K562 (cell line): ENCODE results near the gene CHIC2. TPM values are rescaled to one million over a fixed set of nuclear protein-coding genes. Genes with fewer than 3 reads are reported as not detected.

Experiments used
- ATAC-seq: fragments of 200-7000 bp; cut with Tn5 transposase; 3 replicates; pipeline ENCODE4 v1.9.1; 2020; ENCODE audit warnings: moderate library complexity
- BruUV-seq: library from RNA; stranded (reverse); fragments of 400-500 nt; replicated peaks from 2 replicates; lab custom pipeline; 2021; lab: Mats Ljungman, UMichigan
- CTCF ChIA-PET: fragments of 300-600 bp; formaldehyde crosslinking; extraction: SDS; loops from one replicate; lab custom pipeline; 2021; ENCODE audit warnings: low intra/inter-chr PET ratio; lab: Yijun Ruan, JAX
- POLR2A ChIA-PET: fragments of 300-600, 350-650 bp; sonication (Branson Sonifier 250); formaldehyde crosslinking; extraction: SDS; loops from one replicate; lab custom pipeline; 2021; ENCODE audit warnings: antibody characterized with exemption, inconsistent platforms; lab: Yijun Ruan, JAX
- DNase-seq, 4 experiments: peaks; one replicate each; pipeline versions ENCODE4 v3.0.0 to v3.0.0-alpha.2; 2011 to 2018; ENCODE audit warnings: low spot score in 3 of 4, mixed read lengths in 3 of 4; ENCODE audit errors: extremely low read depth in 1 of 4
- FAIRE-seq: peaks from 2 replicates; lab custom pipeline; 2011; peaks lifted over from hg19 to GRCh38; lab: Jason Lieb, UNC
- H2AFZ ChIP-seq: 2 replicates; pipeline ENCODE4 v1.6.0; 2011; ENCODE audit warnings: low read depth, low read length, control low read depth, inconsistent platforms
- H3K27ac ChIP-seq: fragments of 200-600 bp; 3 replicates; pipeline ENCODE4 v1.8.0; 2011; ENCODE audit warnings: low read depth, mild to moderate bottlenecking, control low read depth, inconsistent platforms, low read length, moderate library complexity, mixed read lengths; ENCODE audit errors: extremely low read depth
- H3K27me3 ChIP-seq, 2 experiments: fragments of 300-600 bp in 1 of 2; 2 replicates in 1 of 2; 3 replicates in 1 of 2; pipeline versions ENCODE4 v1.6.0 to v1.8.0; 2011; ENCODE audit warnings: inconsistent platforms in 2 of 2, low read length in 2 of 2, mild to moderate bottlenecking in 1 of 2, mixed read lengths in 1 of 2, moderate library complexity in 1 of 2; ENCODE audit not compliant: control insufficient read depth in 2 of 2, insufficient read depth in 2 of 2
- H3K36me3 ChIP-seq: fragments of 300-600 bp; 3 replicates; pipeline ENCODE4 v1.8.0; 2011; ENCODE audit warnings: mild to moderate bottlenecking, low read length, inconsistent platforms; ENCODE audit not compliant: control insufficient read depth, insufficient read depth
- H3K4me1 ChIP-seq, 2 experiments: fragments of 200-600 bp in 1 of 2; replicated peaks in 1 of 2; 2 replicates in 1 of 2; 3 replicates in 1 of 2; pipeline versions ENCODE4 v1.5.1 to v1.8.0; 2011; ENCODE audit warnings: inconsistent platforms in 2 of 2, low read length in 2 of 2, mild to moderate bottlenecking in 1 of 2, mixed read lengths in 1 of 2, moderate library complexity in 1 of 2; ENCODE audit not compliant: control insufficient read depth in 2 of 2, insufficient read depth in 2 of 2
- H3K4me2 ChIP-seq: 2 replicates; pipeline ENCODE4 v1.6.1; 2011; ENCODE audit warnings: low read length, control low read depth, inconsistent platforms, mixed read lengths; ENCODE audit not compliant: insufficient read depth
- H3K4me3 ChIP-seq: fragments of 200-600 bp; sonication (generic), shearing (Covaris generic); 2 replicates; pipeline ENCODE4 v1.5.1; 2016; ENCODE audit warnings: control low read depth, inconsistent platforms
- H3K79me2 ChIP-seq: fragments of 200-600 bp; 3 replicates; pipeline ENCODE4 v1.8.0; 2011; ENCODE audit warnings: low read length, inconsistent platforms; ENCODE audit not compliant: control insufficient read depth, insufficient read depth
- H3K9ac ChIP-seq, 2 experiments: 2 replicates each; pipeline versions ENCODE4 v1.6.0 to v1.6.1; 2011; ENCODE audit warnings: low read depth in 2 of 2, low read length in 2 of 2, control low read depth in 1 of 2, inconsistent platforms in 1 of 2, mild to moderate bottlenecking in 1 of 2, mixed read lengths in 1 of 2; ENCODE audit not compliant: insufficient read depth in 1 of 2
- H3K9me1 ChIP-seq: one replicate; pipeline ENCODE4 v1.6.0; 2011; ENCODE audit warnings: inconsistent platforms, mild to moderate bottlenecking, low read length, moderate library complexity; ENCODE audit not compliant: control insufficient read depth, insufficient read depth
- H3K9me3 ChIP-seq: replicated peaks from 2 replicates; pipeline ENCODE4 v1.5.1; 2011; ENCODE audit warnings: low read depth, low read length, inconsistent platforms; ENCODE audit not compliant: control insufficient read depth, insufficient read depth
- H4K20me1 ChIP-seq: replicated peaks from 2 replicates; pipeline ENCODE4 v1.6.1; 2011; ENCODE audit warnings: low read length, inconsistent platforms, mixed read lengths; ENCODE audit not compliant: control insufficient read depth, insufficient read depth
- CTCF ChIP-seq, 3 experiments: IDR thresholded peaks in 2 of 3; conservative IDR thresholded peaks in 1 of 3; 2 replicates each; pipeline ENCODE4 v1.5.1; 2011 to 2012; ENCODE audit warnings: low read length in 3 of 3, mild to moderate bottlenecking in 3 of 3, control low read depth in 2 of 3, improper control_type of control experiment in 1 of 3, inconsistent platforms in 1 of 3, low read depth in 1 of 3, mixed read lengths in 1 of 3, moderate library complexity in 1 of 3; ENCODE audit not compliant: insufficient read depth in 2 of 3
- FOXK2 ChIP-seq, 2 experiments: fragments of 450-650 bp; IDR thresholded peaks in 1 of 2; conservative IDR thresholded peaks in 1 of 2; 2 replicates each; pipeline ENCODE4 v1.6.1; 2016; ENCODE audit warnings: low read depth in 2 of 2, mild to moderate bottlenecking in 1 of 2
- IRF2 ChIP-seq: sonication (generic); formaldehyde crosslinking; IDR thresholded peaks from 2 replicates; pipeline ENCODE4 v1.8.1; 2022; ENCODE audit warnings: mild to moderate bottlenecking, missing genetic modification reagents
- KAT7 ChIP-seq: sonication (generic); formaldehyde crosslinking; IDR thresholded peaks from 2 replicates; pipeline ENCODE4 v1.8.0; 2022; ENCODE audit warnings: missing genetic modification reagents, mild to moderate bottlenecking, borderline replicate concordance
- MYNN ChIP-seq, 2 experiments: sonication (generic); formaldehyde crosslinking in 1 of 2; IDR thresholded peaks; 2 replicates each; pipeline versions ENCODE4 v1.5.0 to v1.6.1; 2016 to 2020; ENCODE audit warnings: antibody characterized with exemption in 1 of 2, missing genetic modification reagents in 1 of 2
- NR2C1 ChIP-seq, 2 experiments: fragments of 450-650 bp; IDR thresholded peaks; 2 replicates each; pipeline ENCODE4 v1.6.1; 2017; ENCODE audit warnings: mild to moderate bottlenecking in 2 of 2, antibody characterized with exemption in 1 of 2, inconsistent platforms in 1 of 2, missing compliant biosample characterization in 1 of 2, missing genetic modification characterization in 1 of 2
- SRSF9 ChIP-seq: fragments of 200-400 bp; formaldehyde crosslinking; IDR thresholded peaks from 2 replicates; pipeline ENCODE4 v1.6.1; 2017; ENCODE audit warnings: low read depth, low read length, borderline replicate concordance
- STAT5A ChIP-seq: IDR thresholded peaks from 2 replicates; pipeline ENCODE4 v1.6.1; 2012; ENCODE audit warnings: low read length, inconsistent platforms, borderline replicate concordance
- ZBTB9 ChIP-seq: fragments of 450-650 bp; formaldehyde crosslinking; IDR thresholded peaks from 2 replicates; pipeline ENCODE4 v1.4.0; 2020; ENCODE audit warnings: mild to moderate bottlenecking, moderate library complexity
- ZFX ChIP-seq: sonication (generic); formaldehyde crosslinking; IDR thresholded peaks from 2 replicates; pipeline ENCODE4 v1.8.0; 2022; ENCODE audit warnings: mild to moderate bottlenecking, missing genetic modification reagents, moderate library complexity
- ZNF445 ChIP-seq: fragments of 250-450 bp; sonication (Bioruptor Pico); IDR thresholded peaks from 2 replicates; pipeline ENCODE4 v1.4.0; 2020; ENCODE audit warnings: low read depth, mild to moderate bottlenecking, moderate library complexity
- ZNF644 ChIP-seq: fragments of 200-800 bp; sonication (Bioruptor generic); IDR thresholded peaks from 2 replicates; pipeline ENCODE4 v1.6.1; 2016; ENCODE audit warnings: low read depth, missing genetic modification characterization, missing compliant biosample characterization
- WGBS: fragments of 100-300 bp; shearing (Covaris generic); methylation state at CpG from one replicate; pipeline ENCODE4 v1.1.6; 2016; ENCODE audit warnings: low coverage, mixed read lengths; ENCODE audit not compliant: insufficient coverage; ENCODE audit errors: missing lambda C conversion rate; 5-methylcytosine and 5-hydroxymethylcytosine counted together
- in situ Hi-C: fragments of 300-500 bp; cut with MboI; formaldehyde crosslinking; loops from 4 replicates; pipeline ENCODE4 v1.15.0; 2018; ENCODE audit warnings: inconsistent platforms, mixed read lengths
- intact Hi-C: fragments of 100-400 bp; cut with micrococcal nuclease; formaldehyde crosslinking; loops from 2 replicates; pipeline ENCODE4 v1.14.2; 2022
- polyA plus RNA-seq, 8 experiments: library from polyadenylated mRNA; depleted of rRNA in 4 of 8; stranded (reverse) in 5 of 8; unstranded in 3 of 8; fragments of >200 nt; fragmentation: Nextera tagmentation in 2 of 8; fragmentation: Illumina TruSeq in 1 of 8; extraction: Ambion mirVana in 2 of 8; extraction: Trizol in 1 of 8; gene quantifications; 2 replicates each; pipeline versions ENCODE4 v1.2.1 to v1.2.3, GENCODE V29; 2011 to 2014; ENCODE audit warnings: inconsistent platforms in 1 of 8, missing spikeins in 1 of 8
- total RNA-seq, 7 experiments: library from RNA; depleted of rRNA in 6 of 7; stranded (reverse); fragments of >200 nt in 6 of 7; fragmentation: Illumina TruSeq in 2 of 7; extraction: Trizol in 2 of 7; gene quantifications; 2 replicates each; pipeline versions ENCODE4 v1.2.1 to v1.2.3, GENCODE V29; 2011 to 2021; ENCODE audit warnings: low replicate concordance in 1 of 7
- TF ChIP-seq, protein P1 (sequence below): fragments of 250-450 bp; sonication (Bioruptor Pico); IDR thresholded peaks from 2 replicates; pipeline ENCODE4 v1.4.0; 2020; ENCODE audit warnings: borderline replicate concordance
- TF ChIP-seq, protein P2 (sequence below): fragments of 250-450 bp; sonication (Bioruptor Pico); IDR thresholded peaks from 2 replicates; pipeline ENCODE4 v1.5.0; 2020; ENCODE audit warnings: mild to moderate bottlenecking, borderline replicate concordance

CHIC2 gene
- total and polyA plus RNA-seq, 9 of the 15 experiments (the other 6 are each of a cell fraction or from before 2014, with no cell fraction given): 0.89 to 25.1 (median 12.1) TPM

DNA sequence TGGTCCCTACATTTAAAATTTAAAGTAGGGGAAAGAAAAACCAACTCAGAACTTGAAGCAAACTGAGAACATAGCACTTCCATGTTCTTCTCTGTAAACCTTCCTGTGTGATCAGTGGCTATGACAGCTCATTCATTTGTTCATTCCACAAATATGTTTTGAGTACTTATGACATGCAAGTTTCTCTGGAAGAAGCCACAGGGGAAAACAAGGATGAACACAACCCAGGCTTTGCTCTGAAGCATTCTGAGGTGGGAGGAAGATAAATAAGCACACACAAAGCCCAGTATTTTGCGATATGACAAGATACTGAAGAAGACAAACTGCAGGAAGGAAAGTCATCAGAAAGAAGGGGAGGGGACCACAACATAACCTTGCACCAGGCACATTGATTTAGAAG lies 96.4 kb downstream of the CHIC2 start (continued):
- TF ChIP-seq, protein P1, sequence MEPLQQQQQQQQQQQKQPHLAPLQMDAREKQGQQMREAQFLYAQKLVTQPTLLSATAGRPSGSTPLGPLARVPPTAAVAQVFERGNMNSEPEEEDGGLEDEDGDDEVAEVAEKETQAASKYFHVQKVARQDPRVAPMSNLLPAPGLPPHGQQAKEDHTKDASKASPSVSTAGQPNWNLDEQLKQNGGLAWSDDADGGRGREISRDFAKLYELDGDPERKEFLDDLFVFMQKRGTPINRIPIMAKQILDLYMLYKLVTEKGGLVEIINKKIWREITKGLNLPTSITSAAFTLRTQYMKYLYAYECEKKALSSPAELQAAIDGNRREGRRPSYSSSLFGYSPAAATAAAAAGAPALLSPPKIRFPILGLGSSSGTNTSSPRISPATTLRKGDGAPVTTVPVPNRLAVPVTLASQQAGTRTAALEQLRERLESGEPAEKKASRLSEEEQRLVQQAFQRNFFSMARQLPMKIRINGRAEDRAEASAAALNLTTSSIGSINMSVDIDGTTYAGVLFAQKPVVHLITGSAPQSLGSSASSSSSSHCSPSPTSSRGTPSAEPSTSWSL (CRISPR knock-in tag): no peak
- TF ChIP-seq SRSF9: no peak

- no peaks in the 10 kb centered on the region for H3K9me3 ChIP-seq
- ChIA-PET POLR2A (no interaction called here), CTCF (no interaction called here)
- 0% methylated on average over 3 of the region's 3 CpGs for WGBS
- H3K27me3 ChIP-seq: peaks cover 2 to 28% of the 10 kb centered on the region in 2 experiments; a peak in 4 of 5 replicates
- no peak for ATAC-seq
- DNase-seq: no peak
- H3K9ac ChIP-seq: no peak overlapping the region
- no peaks in the 10 kb centered on the region for H3K79me2 ChIP-seq
- intact Hi-C loops: no loop called here
- no peak overlapping the region for H2AFZ ChIP-seq
- no peak overlapping the region for H3K27ac ChIP-seq
- no peaks in the 10 kb centered on the region for H3K4me1 ChIP-seq
- FAIRE-seq: no peak
- no peaks in the 10 kb centered on the region for H4K20me1 ChIP-seq
- no peaks in the 10 kb centered on the region for H3K36me3 ChIP-seq
- H3K4me3 ChIP-seq: no peak overlapping the region
- no TSS peak for BruUV-seq
- in situ Hi-C loops: no loop called here
- H3K4me2 ChIP-seq: no peak overlapping the region
- H3K9me1 ChIP-seq: no peaks in the 10 kb centered on the region
- TF ChIP-seq MYNN (IDR thresholded peaks at IDR 0.05): no peak
- no peak for TF ChIP-seq MYNN (CRISPR knock-in tag; IDR thresholded peaks at IDR 0.05)
- TF ChIP-seq ZNF445 (CRISPR knock-in tag): no peak
- no peak for TF ChIP-seq ZFX (CRISPR knock-in tag)
- TF ChIP-seq STAT5A: no peak
- no peak for TF ChIP-seq ZBTB9
- TF ChIP-seq IRF2 (CRISPR knock-in tag): no peak
- TF ChIP-seq, protein P2, sequence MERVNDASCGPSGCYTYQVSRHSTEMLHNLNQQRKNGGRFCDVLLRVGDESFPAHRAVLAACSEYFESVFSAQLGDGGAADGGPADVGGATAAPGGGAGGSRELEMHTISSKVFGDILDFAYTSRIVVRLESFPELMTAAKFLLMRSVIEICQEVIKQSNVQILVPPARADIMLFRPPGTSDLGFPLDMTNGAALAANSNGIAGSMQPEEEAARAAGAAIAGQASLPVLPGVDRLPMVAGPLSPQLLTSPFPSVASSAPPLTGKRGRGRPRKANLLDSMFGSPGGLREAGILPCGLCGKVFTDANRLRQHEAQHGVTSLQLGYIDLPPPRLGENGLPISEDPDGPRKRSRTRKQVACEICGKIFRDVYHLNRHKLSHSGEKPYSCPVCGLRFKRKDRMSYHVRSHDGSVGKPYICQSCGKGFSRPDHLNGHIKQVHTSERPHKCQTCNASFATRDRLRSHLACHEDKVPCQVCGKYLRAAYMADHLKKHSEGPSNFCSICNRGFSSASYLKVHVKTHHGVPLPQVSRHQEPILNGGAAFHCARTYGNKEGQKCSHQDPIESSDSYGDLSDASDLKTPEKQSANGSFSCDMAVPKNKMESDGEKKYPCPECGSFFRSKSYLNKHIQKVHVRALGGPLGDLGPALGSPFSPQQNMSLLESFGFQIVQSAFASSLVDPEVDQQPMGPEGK: no peak
- TF ChIP-seq NR2C1 (IDR thresholded peaks at IDR 0.05): no peak
- no peak for TF ChIP-seq NR2C1 (tag; IDR thresholded peaks at IDR 0.05)
- no peak for TF ChIP-seq KAT7 (CRISPR knock-in tag)
- TF ChIP-seq FOXK2 (conservative IDR thresholded peaks at IDR 0.05 in 1 of 2, IDR thresholded peaks at IDR 0.05 in 1 of 2; ENCODE audit: low read depth in 2 of 2): no peak
- no peak for TF ChIP-seq CTCF (IDR thresholded peaks at IDR 0.05 in 2 of 3, conservative IDR thresholded peaks at IDR 0.05 in 1 of 3; ENCODE audit: insufficient read depth in 2 of 3, low read depth in 1 of 3, low read length in 3 of 3)
- TF ChIP-seq ZNF644 (tag): no peak
These were observed 100.6 kb downstream of the CHIC2 start for GRCh38 chr4:53963781-53964180.
